Epithelial cell of proximal tubule (primary cell): ENCODE results near the gene NDUFB5. TPM values are rescaled to one million over a fixed set of nuclear protein-coding genes. Genes with fewer than 3 reads are reported as not detected.

Experiments
- DNase-seq: peaks from one replicate; pipeline ENCODE4 v3.0.0-alpha.2; 2011; ENCODE audit warnings: low read depth
- H3K4me3 ChIP-seq: 2 replicates; pipeline ENCODE4 v1.5.1; 2011; ENCODE audit warnings: low read depth, mild to moderate bottlenecking, low read length
- CTCF ChIP-seq: conservative IDR thresholded peaks from 2 replicates; pipeline ENCODE4 v1.5.1; 2012; ENCODE audit warnings: low read depth, mild to moderate bottlenecking, low read length
- total RNA-seq: library from RNA; depleted of rRNA; stranded (reverse); fragments of >200 nt; gene quantifications from 2 replicates; pipeline ENCODE4 v1.2.3, GENCODE V29; 2015

The NDUFB5 gene
- total RNA-seq, 1 donor from 2014 or later, result 103 TPM

DNA sequence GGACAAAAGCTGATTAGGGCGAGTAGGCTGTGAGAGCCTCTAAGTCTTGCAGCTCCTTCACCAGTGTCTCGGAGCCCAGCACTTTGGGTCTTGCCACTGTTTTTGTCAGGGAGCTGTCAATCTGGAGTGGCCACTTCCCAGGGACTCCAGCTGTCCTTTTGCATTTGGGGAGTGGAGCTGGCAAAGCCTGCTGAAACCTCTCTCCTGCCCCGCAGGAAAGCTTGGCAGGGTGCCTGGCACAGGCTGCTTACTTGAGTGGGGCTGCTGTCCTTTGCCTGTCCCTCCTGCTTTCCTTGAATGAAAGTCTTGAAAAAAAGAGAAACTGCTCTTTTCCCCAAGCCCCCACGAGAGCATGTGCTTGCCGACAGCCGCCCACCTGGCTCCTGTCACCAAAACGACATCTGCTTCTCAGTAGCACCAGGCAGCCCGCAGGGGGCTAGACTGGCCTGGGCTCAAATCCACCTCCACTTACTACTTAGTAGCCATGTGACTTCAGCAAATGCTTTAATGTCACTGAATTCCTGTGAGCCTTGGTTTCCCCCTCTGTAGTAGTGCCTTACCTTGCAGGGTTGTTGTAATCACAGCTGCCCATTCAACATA, 61.9 kb downstream of the NDUFB5 start:
- H3K4me3 ChIP-seq, result no peak overlapping the region
- TF ChIP-seq CTCF, result peak; percentile 8
- no peak for DNase-seq

- no peak for DNase-seq
- H3K4me3 ChIP-seq, result no peak overlapping the region
- TF ChIP-seq CTCF, result no peak
Observed at GRCh38 chr3:179668429-179668828, 63.8 kb downstream of the NDUFB5 start.

GRCh38 chr3:179670311-179670710, 65.7 kb downstream of the NDUFB5 start:
- TF ChIP-seq CTCF, result no peak
- DNase-seq, result no peak
- H3K4me3 ChIP-seq, result no peak overlapping the region

DNA sequence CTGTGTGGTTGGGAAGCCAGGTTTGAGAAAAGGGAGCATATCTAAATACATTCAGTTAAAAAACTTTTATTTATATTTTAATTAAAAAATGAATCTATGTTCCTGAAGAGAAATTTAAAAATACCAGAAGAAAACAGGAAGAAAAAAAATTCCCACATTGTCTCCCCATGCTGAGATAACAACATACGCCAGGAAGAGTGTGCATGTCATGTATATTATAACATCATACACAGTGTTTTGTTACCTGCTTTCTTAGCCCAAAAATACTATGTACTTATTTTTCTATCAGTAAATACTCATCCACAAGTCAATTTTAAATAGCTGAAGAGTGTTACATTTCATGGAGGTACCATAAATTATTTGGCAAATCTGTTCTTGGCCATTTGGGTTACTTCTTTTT, 66.7 kb downstream of the NDUFB5 start:
- no peak for TF ChIP-seq CTCF
- DNase-seq, result no peak

DNA sequence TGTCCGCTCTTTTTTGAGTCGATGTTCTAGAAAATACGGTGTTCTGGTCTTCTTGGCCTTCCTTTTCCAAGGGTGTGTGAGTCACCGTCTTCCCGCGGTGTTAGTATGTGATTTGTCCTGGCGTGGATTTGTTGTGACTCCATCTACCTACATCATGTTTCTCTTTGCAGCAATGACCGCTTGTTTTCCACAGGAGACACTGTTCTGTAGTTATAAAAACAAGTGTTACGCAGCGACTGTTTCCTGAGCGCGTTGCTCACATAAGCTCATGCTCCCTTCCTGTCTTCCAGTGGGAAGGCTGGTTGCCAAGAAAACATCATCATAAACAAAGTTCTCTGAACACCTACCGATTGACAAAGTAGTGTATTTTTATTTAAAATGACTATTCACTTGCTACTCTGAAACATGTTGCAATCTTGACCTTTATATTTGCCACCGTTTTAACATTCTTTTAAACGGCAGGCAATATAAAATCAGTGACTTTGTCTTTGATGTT, 67.2 kb downstream of the NDUFB5 start:
- no peak overlapping the region for H3K4me3 ChIP-seq
- no peak for DNase-seq
- TF ChIP-seq CTCF, result no peak

More for the DNA sequence above, 66.7 kb downstream of the NDUFB5 start:
- H3K4me3 ChIP-seq, result no peak overlapping the region

DNA sequence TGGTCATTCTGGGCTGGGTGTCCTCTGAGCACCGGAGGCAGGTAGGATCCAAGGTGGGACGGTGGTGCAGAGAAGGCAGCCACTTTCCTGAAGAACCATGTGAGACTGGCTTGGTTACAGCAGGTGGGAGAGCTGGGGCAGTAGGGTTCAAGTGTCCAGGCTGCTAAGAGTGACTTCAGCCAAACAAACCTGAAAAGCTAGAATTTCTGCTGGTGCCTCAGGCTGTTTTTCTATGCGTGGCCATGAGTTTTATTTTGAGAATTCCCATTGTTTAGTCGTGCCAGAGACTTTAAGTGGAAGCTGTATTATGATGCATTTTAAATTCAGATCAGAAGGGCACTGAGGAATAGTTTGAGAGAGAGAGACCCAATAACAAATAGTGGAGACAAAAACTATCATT, 68.3 kb downstream of the NDUFB5 start:
- H3K4me3 ChIP-seq, result no peak overlapping the region
- TF ChIP-seq CTCF, result no peak
- DNase-seq, result no peak

GRCh38 chr3:179673523-179673922, 68.9 kb downstream of the NDUFB5 start:
- H3K4me3 ChIP-seq, result no peak overlapping the region
- TF ChIP-seq CTCF, result no peak
- no peak for DNase-seq
